ENCODE data around the gene NKPD1. TPM values are rescaled to one million over a fixed set of nuclear protein-coding genes. Genes with fewer than 3 reads are reported as not detected.

Gene NKPD1
- total and polyA plus RNA-seq, 9 of the 15 experiments (the other 6 are each of a cell fraction or from before 2014, with no cell fraction given) = 0.03 to 0.09 (median 0.04) TPM; not detected in 5

DNA sequence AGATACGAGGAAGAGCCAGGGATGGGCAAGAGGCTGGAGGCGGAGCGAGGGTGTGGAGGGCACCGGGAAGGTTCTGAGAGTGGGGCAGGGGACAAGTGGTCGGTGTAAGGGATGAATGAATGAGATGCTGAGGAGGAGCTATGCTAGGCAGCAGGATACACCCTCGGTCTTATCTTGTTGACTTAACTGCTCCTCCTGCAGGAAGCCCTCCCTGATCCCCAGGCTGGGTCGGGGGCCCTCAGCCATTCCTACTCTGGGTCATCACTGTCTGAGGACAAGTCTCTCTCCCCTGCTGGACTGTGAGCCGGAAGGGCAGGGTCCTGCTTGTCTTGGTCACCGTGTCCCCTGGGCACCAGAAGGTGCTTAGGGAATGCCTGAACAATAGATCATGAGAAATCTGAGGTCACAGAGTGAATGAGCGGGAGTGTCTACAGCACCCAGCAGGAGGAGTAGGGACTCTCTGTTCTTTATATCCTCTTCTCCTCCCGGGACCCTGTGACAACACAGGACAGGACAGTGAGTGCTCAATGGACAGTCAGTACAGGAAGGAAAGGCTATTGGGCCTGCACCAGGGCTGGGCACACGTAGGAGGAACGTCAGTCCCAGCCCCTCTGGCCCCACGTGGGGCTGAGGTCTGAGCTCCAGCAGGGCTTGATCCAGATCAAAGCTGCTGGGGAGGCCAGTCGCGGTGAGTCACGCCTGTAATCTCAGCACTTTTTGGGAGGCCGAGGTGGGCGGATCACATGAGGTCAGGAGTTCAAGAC lies 6.5 kb downstream of the NKPD1 start (continued):
- TF ChIP-seq SIN3A (IDR thresholded peaks at IDR 0.05; ENCODE audit: borderline replicate concordance in 2 of 2, control insufficient read depth in 1 of 2, low read depth in 2 of 2, low read length in 2 of 2) (peak in 1 of 2 experiments; percentile 51; a peak in 1 of 4 replicates), GTF2F1 (IDR thresholded peaks at IDR 0.05; ENCODE audit: low read depth, low read length) (no peak), ZNF239 (CRISPR knock-in tag; IDR thresholded peaks at IDR 0.05) (no peak), ZFP36 (IDR thresholded peaks at IDR 0.05; ENCODE audit: low read depth, low read length, partially characterized antibody) (peak; percentile 96), ZBED1 (IDR thresholded peaks at IDR 0.05) (no peak), E2F3 (CRISPR knock-in tag; IDR thresholded peaks at IDR 0.05) (no peak), MXI1 (IDR thresholded peaks at IDR 0.05; ENCODE audit: low read depth, low read length) (no peak), POLR2B (IDR thresholded peaks at IDR 0.05; ENCODE audit: low read depth, partially characterized antibody) (no peak), ARHGAP35 (IDR thresholded peaks at IDR 0.05; ENCODE audit: partially characterized antibody) (peak; percentile 42), TAF1 (IDR thresholded peaks at IDR 0.05; ENCODE audit: control insufficient read depth, extremely low read depth, insufficient read depth, low read length, severe bottlenecking) (no peak), TAF7 (tag; IDR thresholded peaks at IDR 0.05) (no peak), SP2 (IDR thresholded peaks at IDR 0.05; ENCODE audit: extremely low read depth, low read depth, low read length, poor library complexity, severe bottlenecking) (no peak), POU5F1 (IDR thresholded peaks at IDR 0.05; ENCODE audit: borderline replicate concordance, low read depth, low read length, partially characterized antibody) (no peak), ELF4 (CRISPR knock-in tag; IDR thresholded peaks at IDR 0.05) (no peak)
- TF ChIP-seq, protein P1, sequence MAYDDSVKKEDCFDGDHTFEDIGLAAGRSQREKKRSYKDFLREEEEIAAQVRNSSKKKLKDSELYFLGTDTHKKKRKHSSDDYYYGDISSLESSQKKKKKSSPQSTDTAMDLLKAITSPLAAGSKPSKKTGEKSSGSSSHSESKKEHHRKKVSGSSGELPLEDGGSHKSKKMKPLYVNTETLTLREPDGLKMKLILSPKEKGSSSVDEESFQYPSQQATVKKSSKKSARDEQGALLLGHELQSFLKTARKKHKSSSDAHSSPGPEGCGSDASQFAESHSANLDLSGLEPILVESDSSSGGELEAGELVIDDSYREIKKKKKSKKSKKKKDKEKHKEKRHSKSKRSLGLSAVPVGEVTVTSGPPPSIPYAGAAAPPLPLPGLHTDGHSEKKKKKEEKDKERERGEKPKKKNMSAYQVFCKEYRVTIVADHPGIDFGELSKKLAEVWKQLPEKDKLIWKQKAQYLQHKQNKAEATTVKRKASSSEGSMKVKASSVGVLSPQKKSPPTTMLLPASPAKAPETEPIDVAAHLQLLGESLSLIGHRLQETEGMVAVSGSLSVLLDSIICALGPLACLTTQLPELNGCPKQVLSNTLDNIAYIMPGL (CRISPR knock-in tag; IDR thresholded peaks at IDR 0.05) = no peak
- TF ChIP-seq, protein P2, sequence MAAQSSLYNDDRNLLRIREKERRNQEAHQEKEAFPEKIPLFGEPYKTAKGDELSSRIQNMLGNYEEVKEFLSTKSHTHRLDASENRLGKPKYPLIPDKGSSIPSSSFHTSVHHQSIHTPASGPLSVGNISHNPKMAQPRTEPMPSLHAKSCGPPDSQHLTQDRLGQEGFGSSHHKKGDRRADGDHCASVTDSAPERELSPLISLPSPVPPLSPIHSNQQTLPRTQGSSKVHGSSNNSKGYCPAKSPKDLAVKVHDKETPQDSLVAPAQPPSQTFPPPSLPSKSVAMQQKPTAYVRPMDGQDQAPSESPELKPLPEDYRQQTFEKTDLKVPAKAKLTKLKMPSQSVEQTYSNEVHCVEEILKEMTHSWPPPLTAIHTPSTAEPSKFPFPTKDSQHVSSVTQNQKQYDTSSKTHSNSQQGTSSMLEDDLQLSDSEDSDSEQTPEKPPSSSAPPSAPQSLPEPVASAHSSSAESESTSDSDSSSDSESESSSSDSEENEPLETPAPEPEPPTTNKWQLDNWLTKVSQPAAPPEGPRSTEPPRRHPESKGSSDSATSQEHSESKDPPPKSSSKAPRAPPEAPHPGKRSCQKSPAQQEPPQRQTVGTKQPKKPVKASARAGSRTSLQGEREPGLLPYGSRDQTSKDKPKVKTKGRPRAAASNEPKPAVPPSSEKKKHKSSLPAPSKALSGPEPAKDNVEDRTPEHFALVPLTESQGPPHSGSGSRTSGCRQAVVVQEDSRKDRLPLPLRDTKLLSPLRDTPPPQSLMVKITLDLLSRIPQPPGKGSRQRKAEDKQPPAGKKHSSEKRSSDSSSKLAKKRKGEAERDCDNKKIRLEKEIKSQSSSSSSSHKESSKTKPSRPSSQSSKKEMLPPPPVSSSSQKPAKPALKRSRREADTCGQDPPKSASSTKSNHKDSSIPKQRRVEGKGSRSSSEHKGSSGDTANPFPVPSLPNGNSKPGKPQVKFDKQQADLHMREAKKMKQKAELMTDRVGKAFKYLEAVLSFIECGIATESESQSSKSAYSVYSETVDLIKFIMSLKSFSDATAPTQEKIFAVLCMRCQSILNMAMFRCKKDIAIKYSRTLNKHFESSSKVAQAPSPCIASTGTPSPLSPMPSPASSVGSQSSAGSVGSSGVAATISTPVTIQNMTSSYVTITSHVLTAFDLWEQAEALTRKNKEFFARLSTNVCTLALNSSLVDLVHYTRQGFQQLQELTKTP (IDR thresholded peaks at IDR 0.05; ENCODE audit: low read depth in 1 of 2, partially characterized antibody in 2 of 2) = no peak
- TF ChIP-seq, protein P3, sequence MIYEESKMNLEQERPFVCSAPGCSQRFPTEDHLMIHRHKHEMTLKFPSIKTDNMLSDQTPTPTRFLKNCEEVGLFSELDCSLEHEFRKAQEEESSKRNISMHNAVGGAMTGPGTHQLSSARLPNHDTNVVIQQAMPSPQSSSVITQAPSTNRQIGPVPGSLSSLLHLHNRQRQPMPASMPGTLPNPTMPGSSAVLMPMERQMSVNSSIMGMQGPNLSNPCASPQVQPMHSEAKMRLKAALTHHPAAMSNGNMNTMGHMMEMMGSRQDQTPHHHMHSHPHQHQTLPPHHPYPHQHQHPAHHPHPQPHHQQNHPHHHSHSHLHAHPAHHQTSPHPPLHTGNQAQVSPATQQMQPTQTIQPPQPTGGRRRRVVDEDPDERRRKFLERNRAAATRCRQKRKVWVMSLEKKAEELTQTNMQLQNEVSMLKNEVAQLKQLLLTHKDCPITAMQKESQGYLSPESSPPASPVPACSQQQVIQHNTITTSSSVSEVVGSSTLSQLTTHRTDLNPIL (CRISPR knock-in tag; IDR thresholded peaks at IDR 0.05) = no peak

Data from K562 (cell line).